ENCODE data around the gene ZFP37.
"Not testable (repeated sequence)": the region's sequence is repeated elsewhere in the genome, so short reads cannot be mapped to it uniquely, and the experiment has no call there.

Gene ZFP37

GRCh38 chr9:113088456-113089142 lies 32.1 kb upstream of the ZFP37 start:
- not testable (repeated sequence) for H3K36me3 ChIP-seq (ENCODE audit: control insufficient read depth, insufficient read depth, low read length); H3K4ac ChIP-seq (ENCODE audit: low read depth, low read length); H3K23ac ChIP-seq (ENCODE audit: low read length); H3K4me3 ChIP-seq (ENCODE audit: low read length); H2BK120ac ChIP-seq (ENCODE audit: low read depth, low read length); H2AK5ac ChIP-seq (ENCODE audit: low read length); H3K9ac ChIP-seq (ENCODE audit: low read length); H3K4me2 ChIP-seq (ENCODE audit: low read length); H3K79me2 ChIP-seq (ENCODE audit: control insufficient read depth, insufficient read depth, low read length); H4K8ac ChIP-seq (ENCODE audit: low read depth, low read length); H3K79me1 ChIP-seq (ENCODE audit: low read length); H2BK5ac ChIP-seq (ENCODE audit: low read length); H3K27ac ChIP-seq (ENCODE audit: low read depth, low read length); H3K56ac ChIP-seq (ENCODE audit: low read length); H3K18ac ChIP-seq (ENCODE audit: low read length); H3K4me1 ChIP-seq (ENCODE audit: control insufficient read depth, low read depth, low read length); H2BK15ac ChIP-seq (replicated peaks; ENCODE audit: low read depth); H4K5ac ChIP-seq (ENCODE audit: low read length)
- DNase-seq, result peak; percentile 56
- no CpG with 5 or more reads among the region's 30 CpGs for WGBS (ENCODE audit: extremely low coverage, insufficient coverage, low lambda C conversion rate)
- H3K27me3 ChIP-seq (ENCODE audit: insufficient read depth, low read length, poor library complexity), result peaks cover 16% of the 10 kb centered on the region

GRCh38 chr9:113062932-113063310 lies 6.4 kb upstream of the ZFP37 start:
- no CpG with 5 or more reads among the region's 20 CpGs for WGBS (ENCODE audit: extremely low coverage, insufficient coverage, low lambda C conversion rate)
- H3K18ac ChIP-seq (ENCODE audit: low read length); H4K8ac ChIP-seq (ENCODE audit: low read depth, low read length); H3K9ac ChIP-seq (ENCODE audit: low read length); H3K27ac ChIP-seq (ENCODE audit: low read depth, low read length); H3K4me1 ChIP-seq (ENCODE audit: control insufficient read depth, low read depth, low read length); H2BK5ac ChIP-seq (ENCODE audit: low read length); H3K4me3 ChIP-seq (ENCODE audit: low read length); H2AK5ac ChIP-seq (ENCODE audit: low read length); H4K5ac ChIP-seq (ENCODE audit: low read length); H3K23ac ChIP-seq (ENCODE audit: low read length); DNase-seq; H2BK15ac ChIP-seq (replicated peaks; ENCODE audit: low read depth); H3K79me2 ChIP-seq (ENCODE audit: control insufficient read depth, insufficient read depth, low read length); H3K4me2 ChIP-seq (ENCODE audit: low read length); H3K56ac ChIP-seq (ENCODE audit: low read length); H2BK120ac ChIP-seq (ENCODE audit: low read depth, low read length); H3K79me1 ChIP-seq (ENCODE audit: low read length); H3K36me3 ChIP-seq (ENCODE audit: control insufficient read depth, insufficient read depth, low read length); H3K4ac ChIP-seq (ENCODE audit: low read depth, low read length): not testable (repeated sequence)
- H3K27me3 ChIP-seq (ENCODE audit: insufficient read depth, low read length, poor library complexity), result peaks cover 18% of the 10 kb centered on the region

- H3K9ac ChIP-seq (ENCODE audit: low read length); H3K79me2 ChIP-seq (ENCODE audit: control insufficient read depth, insufficient read depth, low read length); H2AK5ac ChIP-seq (ENCODE audit: low read length); DNase-seq; H3K4me1 ChIP-seq (ENCODE audit: control insufficient read depth, low read depth, low read length); H4K5ac ChIP-seq (ENCODE audit: low read length); H3K18ac ChIP-seq (ENCODE audit: low read length); H3K56ac ChIP-seq (ENCODE audit: low read length); H3K4me2 ChIP-seq (ENCODE audit: low read length); H2BK15ac ChIP-seq (replicated peaks; ENCODE audit: low read depth); H3K4ac ChIP-seq (ENCODE audit: low read depth, low read length); H3K4me3 ChIP-seq (ENCODE audit: low read length); H2BK5ac ChIP-seq (ENCODE audit: low read length); H3K23ac ChIP-seq (ENCODE audit: low read length); H3K27ac ChIP-seq (ENCODE audit: low read depth, low read length); H4K8ac ChIP-seq (ENCODE audit: low read depth, low read length); H3K79me1 ChIP-seq (ENCODE audit: low read length); H3K36me3 ChIP-seq (ENCODE audit: control insufficient read depth, insufficient read depth, low read length); H2BK120ac ChIP-seq (ENCODE audit: low read depth, low read length): not testable (repeated sequence)
- H3K27me3 ChIP-seq (ENCODE audit: insufficient read depth, low read length, poor library complexity), result peaks cover 18% of the 10 kb centered on the region
- WGBS (ENCODE audit: extremely low coverage, insufficient coverage, low lambda C conversion rate), result no CpG with 5 or more reads among the region's 44 CpGs
Measured at GRCh38 chr9:113062256-113062931, 5.9 kb upstream of the ZFP37 start.

DNA sequence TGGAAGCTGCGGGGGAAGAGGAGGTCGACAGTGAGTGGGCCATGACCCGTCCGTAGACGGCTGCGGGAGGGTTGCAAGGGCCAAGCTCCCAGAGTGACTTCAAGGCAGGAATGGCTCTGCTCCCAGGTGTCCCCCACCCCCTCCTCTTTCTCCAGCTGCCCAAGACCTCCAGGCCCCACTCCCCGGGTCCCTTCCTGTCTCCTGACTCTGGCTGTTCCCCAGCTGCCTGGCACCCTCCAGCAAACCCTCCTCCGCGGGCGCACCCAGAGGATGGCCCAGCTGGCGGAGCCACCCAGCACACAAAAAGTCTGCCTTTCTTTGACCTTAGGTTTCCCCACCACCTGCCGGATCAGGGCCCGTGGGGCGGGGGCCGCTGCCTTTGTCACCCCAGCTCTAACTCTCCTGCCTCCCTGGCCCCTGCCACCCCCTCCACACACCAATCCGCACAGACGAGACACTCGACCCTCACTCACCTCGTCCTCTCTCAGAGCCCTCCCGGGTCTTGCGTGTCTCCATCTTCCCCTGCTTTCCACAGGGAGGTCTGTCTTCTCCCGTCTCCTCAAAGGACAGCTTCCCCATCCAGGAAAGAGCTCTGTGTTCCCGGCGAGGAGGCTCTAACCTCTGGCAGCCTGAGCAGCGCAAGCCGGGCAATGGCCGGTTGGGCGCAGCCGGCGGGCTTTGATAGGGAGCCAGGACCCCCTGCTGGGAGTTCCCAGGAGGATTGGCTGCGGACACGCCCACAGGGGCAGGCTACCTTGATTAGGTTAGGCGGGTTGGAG lies 4.7 kb upstream of the ZFP37 start:
- H3K79me2 ChIP-seq (ENCODE audit: control insufficient read depth, insufficient read depth, low read length); H3K79me1 ChIP-seq (ENCODE audit: low read length); H3K9ac ChIP-seq (ENCODE audit: low read length); H2BK5ac ChIP-seq (ENCODE audit: low read length); H3K4me3 ChIP-seq (ENCODE audit: low read length); H3K4ac ChIP-seq (ENCODE audit: low read depth, low read length); H3K18ac ChIP-seq (ENCODE audit: low read length); H2BK15ac ChIP-seq (replicated peaks; ENCODE audit: low read depth); H2AK5ac ChIP-seq (ENCODE audit: low read length); H3K4me2 ChIP-seq (ENCODE audit: low read length); H3K4me1 ChIP-seq (ENCODE audit: control insufficient read depth, low read depth, low read length); H3K23ac ChIP-seq (ENCODE audit: low read length); H4K8ac ChIP-seq (ENCODE audit: low read depth, low read length); H3K36me3 ChIP-seq (ENCODE audit: control insufficient read depth, insufficient read depth, low read length); H4K5ac ChIP-seq (ENCODE audit: low read length); H2BK120ac ChIP-seq (ENCODE audit: low read depth, low read length); H3K56ac ChIP-seq (ENCODE audit: low read length); H3K27ac ChIP-seq (ENCODE audit: low read depth, low read length): not testable (repeated sequence)
- peak; percentile 71 for DNase-seq
- H3K27me3 ChIP-seq (ENCODE audit: insufficient read depth, low read length, poor library complexity), result peaks cover 20% of the 10 kb centered on the region
- no CpG with 5 or more reads among the region's 33 CpGs for WGBS (ENCODE audit: extremely low coverage, insufficient coverage, low lambda C conversion rate)

- H3K23ac ChIP-seq (ENCODE audit: low read length); H3K4me2 ChIP-seq (ENCODE audit: low read length); H3K79me2 ChIP-seq (ENCODE audit: control insufficient read depth, insufficient read depth, low read length); H3K36me3 ChIP-seq (ENCODE audit: control insufficient read depth, insufficient read depth, low read length); H3K4ac ChIP-seq (ENCODE audit: low read depth, low read length); H3K79me1 ChIP-seq (ENCODE audit: low read length); H2BK120ac ChIP-seq (ENCODE audit: low read depth, low read length); H3K4me3 ChIP-seq (ENCODE audit: low read length); H4K8ac ChIP-seq (ENCODE audit: low read depth, low read length); H3K4me1 ChIP-seq (ENCODE audit: control insufficient read depth, low read depth, low read length); H3K56ac ChIP-seq (ENCODE audit: low read length); H3K27ac ChIP-seq (ENCODE audit: low read depth, low read length); H2BK15ac ChIP-seq (replicated peaks; ENCODE audit: low read depth); H4K5ac ChIP-seq (ENCODE audit: low read length); H2AK5ac ChIP-seq (ENCODE audit: low read length); H2BK5ac ChIP-seq (ENCODE audit: low read length); H3K9ac ChIP-seq (ENCODE audit: low read length); H3K18ac ChIP-seq (ENCODE audit: low read length): not testable (repeated sequence)
- no CpG with 5 or more reads among the region's 61 CpGs for WGBS (ENCODE audit: extremely low coverage, insufficient coverage, low lambda C conversion rate)
- DNase-seq, result peak; percentile 5
- peaks cover 20% of the 10 kb centered on the region for H3K27me3 ChIP-seq (ENCODE audit: insufficient read depth, low read length, poor library complexity)
Measured at GRCh38 chr9:113059581-113060284, 3.2 kb upstream of the ZFP37 start.

Measured in mesendoderm (in vitro differentiated cells).